Measurements from ENCODE around the gene ZBTB32. TPM values are rescaled to one million over a fixed set of nuclear protein-coding genes. Genes with fewer than 3 reads are reported as not detected.
"Not testable (repeated sequence)": the region's sequence is repeated elsewhere in the genome, so short reads cannot be mapped to it uniquely, and the experiment has no call there.

The ZBTB32 gene
- total RNA-seq, 6 experiments from 2014 or later, result not detected

DNA sequence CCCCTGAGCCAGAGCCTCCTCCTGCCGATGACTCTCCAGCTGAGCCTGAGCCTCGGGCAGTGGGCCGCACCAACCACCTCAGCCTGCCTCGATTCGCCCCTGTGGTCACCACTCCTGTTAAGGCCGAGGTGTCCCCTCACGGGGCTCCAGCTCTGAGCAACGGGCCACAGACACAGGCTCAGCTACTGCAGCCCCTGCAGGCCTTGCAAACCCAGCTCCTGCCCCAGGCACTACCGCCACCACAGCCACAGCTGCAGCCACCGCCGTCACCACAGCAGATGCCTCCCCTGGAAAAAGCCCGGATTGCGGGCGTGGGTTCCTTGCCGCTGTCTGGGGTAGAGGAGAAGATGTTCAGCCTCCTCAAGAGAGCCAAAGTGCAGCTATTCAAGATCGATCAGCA lies 17.0 kb downstream of the ZBTB32 start:
- DNase-seq, result no peak
- peaks cover 14% of the 10 kb centered on the region for H3K4me1 Mint-ChIP-seq (ENCODE audit: low read depth)
- H3K4me3 Mint-ChIP-seq, result no peak overlapping the region
- H3K27ac Mint-ChIP-seq, result no peak overlapping the region
- TF ChIP-seq, protein P1, sequence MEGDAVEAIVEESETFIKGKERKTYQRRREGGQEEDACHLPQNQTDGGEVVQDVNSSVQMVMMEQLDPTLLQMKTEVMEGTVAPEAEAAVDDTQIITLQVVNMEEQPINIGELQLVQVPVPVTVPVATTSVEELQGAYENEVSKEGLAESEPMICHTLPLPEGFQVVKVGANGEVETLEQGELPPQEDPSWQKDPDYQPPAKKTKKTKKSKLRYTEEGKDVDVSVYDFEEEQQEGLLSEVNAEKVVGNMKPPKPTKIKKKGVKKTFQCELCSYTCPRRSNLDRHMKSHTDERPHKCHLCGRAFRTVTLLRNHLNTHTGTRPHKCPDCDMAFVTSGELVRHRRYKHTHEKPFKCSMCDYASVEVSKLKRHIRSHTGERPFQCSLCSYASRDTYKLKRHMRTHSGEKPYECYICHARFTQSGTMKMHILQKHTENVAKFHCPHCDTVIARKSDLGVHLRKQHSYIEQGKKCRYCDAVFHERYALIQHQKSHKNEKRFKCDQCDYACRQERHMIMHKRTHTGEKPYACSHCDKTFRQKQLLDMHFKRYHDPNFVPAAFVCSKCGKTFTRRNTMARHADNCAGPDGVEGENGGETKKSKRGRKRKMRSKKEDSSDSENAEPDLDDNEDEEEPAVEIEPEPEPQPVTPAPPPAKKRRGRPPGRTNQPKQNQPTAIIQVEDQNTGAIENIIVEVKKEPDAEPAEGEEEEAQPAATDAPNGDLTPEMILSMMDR (IDR thresholded peaks at IDR 0.05), result no peak
- peaks cover 3% of the 10 kb centered on the region for H3K27me3 Mint-ChIP-seq (ENCODE audit: insufficient read depth)
- no peaks in the 10 kb centered on the region for H3K9me3 Mint-ChIP-seq
- H3K36me3 Mint-ChIP-seq (ENCODE audit: low read depth), result peaks cover 8% of the 10 kb centered on the region; the same call in 1 of the 2 replicates

DNA sequence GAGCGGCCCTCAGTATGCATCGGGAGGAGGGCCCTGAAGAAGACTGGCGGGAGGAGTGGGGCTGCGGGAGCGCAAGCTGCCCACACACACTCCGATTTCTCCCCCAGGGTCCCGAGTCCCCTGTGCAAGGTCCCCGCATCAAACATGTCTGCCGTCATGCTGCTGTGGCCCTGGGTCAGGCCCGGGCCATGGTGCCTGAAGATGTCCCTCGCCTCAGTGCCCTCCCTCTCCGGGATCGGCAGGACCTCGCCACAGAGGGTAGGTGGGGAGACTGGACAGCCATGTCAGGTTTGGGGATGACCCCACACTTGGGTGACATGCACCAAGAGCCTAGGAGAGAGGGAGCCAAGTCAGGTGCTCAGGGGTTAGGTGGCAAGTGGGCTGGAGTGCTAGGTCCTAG lies 18.1 kb downstream of the ZBTB32 start:
- Mint-ChIP-seq H3K9me3 (no peaks in the 10 kb centered on the region), H3K4me1 (ENCODE audit: low read depth) (peaks cover 9% of the 10 kb centered on the region), H3K27me3 (ENCODE audit: insufficient read depth) (peaks cover 2% of the 10 kb centered on the region; the same call in 1 of the 2 replicates), H3K27ac (no peak overlapping the region), H3K36me3 (ENCODE audit: low read depth) (peaks cover 8% of the 10 kb centered on the region; the same call in 1 of the 2 replicates), H3K4me3 (no peak overlapping the region)
- TF ChIP-seq, protein P1 (IDR thresholded peaks at IDR 0.05), result no peak
- no peak for DNase-seq

DNA sequence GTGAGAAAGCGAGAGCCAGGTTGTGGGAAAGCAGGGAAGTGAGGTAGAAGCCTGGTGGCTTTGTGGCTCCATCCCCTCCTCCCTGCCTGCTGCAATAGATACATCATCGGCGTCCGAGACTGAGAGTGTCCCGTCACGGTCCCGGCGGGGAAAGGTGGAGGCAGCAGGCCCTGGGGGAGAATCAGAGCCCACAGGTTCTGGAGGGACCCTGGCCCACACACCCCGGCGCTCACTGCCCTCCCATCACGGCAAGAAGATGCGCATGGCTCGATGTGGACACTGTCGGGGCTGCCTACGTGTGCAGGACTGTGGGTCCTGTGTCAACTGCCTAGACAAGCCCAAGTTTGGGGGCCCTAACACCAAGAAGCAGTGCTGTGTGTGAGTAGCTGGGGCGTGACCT lies 18.5 kb downstream of the ZBTB32 start:
- Mint-ChIP-seq H3K36me3 (ENCODE audit: low read depth) (peaks cover 8% of the 10 kb centered on the region; the same call in 1 of the 2 replicates), H3K4me1 (ENCODE audit: low read depth) (peaks cover 9% of the 10 kb centered on the region), H3K9me3 (no peaks in the 10 kb centered on the region), H3K27me3 (ENCODE audit: insufficient read depth) (peaks cover 2% of the 10 kb centered on the region; the same call in 1 of the 2 replicates), H3K27ac (peak overlapping the region; percentile 49; the same call in 1 of the 2 replicates), H3K4me3 (no peak overlapping the region)
- TF ChIP-seq, protein P1 (IDR thresholded peaks at IDR 0.05), result no peak
- no peak for DNase-seq

DNA sequence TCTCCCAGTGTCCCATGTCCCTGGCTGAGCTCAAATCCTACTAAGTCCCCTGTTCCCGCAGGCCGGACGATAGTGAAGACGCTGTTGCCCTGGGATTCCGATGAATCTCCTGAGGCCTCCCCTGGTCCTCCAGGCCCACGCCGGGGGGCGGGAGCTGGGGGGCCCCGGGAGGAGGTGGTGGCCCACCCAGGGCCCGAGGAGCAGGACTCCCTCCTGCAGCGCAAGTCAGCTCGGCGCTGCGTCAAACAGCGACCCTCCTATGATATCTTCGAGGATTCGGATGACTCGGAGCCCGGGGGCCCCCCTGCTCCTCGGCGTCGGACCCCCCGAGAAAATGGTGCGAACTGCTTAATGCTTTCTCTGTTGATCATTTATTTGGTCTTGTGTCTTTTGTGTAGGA lies 19.3 kb downstream of the ZBTB32 start:
- Mint-ChIP-seq H3K4me1 (ENCODE audit: low read depth) (peaks cover 9% of the 10 kb centered on the region), H3K9me3 (no peaks in the 10 kb centered on the region), H3K36me3 (ENCODE audit: low read depth) (peaks cover 8% of the 10 kb centered on the region; the same call in 1 of the 2 replicates), H3K27ac (no peak overlapping the region), H3K4me3 (no peak overlapping the region), H3K27me3 (ENCODE audit: insufficient read depth) (peaks cover 2% of the 10 kb centered on the region; the same call in 1 of the 2 replicates)
- DNase-seq, result no peak
- TF ChIP-seq, protein P1 (IDR thresholded peaks at IDR 0.05), result no peak

DNA sequence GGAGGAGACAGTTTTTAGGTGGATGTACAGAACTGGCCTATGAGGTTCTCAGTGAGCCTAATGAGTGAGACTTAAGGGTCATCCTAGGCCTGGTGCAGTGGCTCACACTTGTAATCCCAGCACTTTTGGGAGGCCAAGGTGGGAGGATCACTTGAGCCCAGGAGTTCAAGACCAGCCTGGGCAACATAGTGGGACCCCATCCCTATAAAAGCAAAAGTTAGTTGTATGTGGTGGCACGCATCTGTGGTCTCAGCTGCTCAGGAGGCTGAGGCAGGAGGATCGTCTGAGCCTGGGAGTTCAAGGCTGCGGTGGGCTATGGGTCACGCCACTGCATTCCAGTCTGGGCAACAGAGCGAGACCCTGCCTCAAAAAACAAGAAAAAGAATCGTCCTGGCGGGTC lies 19.8 kb downstream of the ZBTB32 start:
- not testable (repeated sequence) for H3K4me3 Mint-ChIP-seq; H3K9me3 Mint-ChIP-seq; H3K27ac Mint-ChIP-seq; DNase-seq; H3K36me3 Mint-ChIP-seq (ENCODE audit: low read depth); H3K27me3 Mint-ChIP-seq (ENCODE audit: insufficient read depth); H3K4me1 Mint-ChIP-seq (ENCODE audit: low read depth)

DNA sequence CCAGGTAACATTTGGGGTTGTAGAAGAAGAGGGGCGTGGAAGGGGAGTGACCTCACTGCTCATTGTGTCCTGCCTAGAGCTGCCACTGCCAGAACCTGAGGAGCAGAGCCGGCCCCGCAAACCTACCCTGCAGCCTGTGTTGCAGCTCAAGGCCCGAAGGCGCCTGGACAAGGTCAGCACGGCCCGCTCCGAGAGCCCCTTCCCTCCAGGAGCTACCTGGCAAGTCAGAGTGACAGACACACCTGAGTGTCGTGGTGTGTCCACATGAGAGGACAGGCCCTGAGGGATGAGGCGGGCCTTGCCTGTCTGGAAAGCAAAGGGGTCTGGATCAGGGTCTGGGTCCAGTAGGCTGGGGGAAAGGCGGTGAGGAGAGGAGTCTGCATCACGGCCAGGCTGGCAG lies 20.2 kb downstream of the ZBTB32 start:
- peaks cover 2% of the 10 kb centered on the region; the same call in 1 of the 2 replicates for H3K27me3 Mint-ChIP-seq (ENCODE audit: insufficient read depth)
- TF ChIP-seq, protein P1 (IDR thresholded peaks at IDR 0.05), result no peak
- H3K4me3 Mint-ChIP-seq, result no peak overlapping the region
- no peak overlapping the region for H3K27ac Mint-ChIP-seq
- no peak for DNase-seq
- H3K4me1 Mint-ChIP-seq (ENCODE audit: low read depth), result peaks cover 1% of the 10 kb centered on the region
- H3K36me3 Mint-ChIP-seq (ENCODE audit: low read depth), result peaks cover 8% of the 10 kb centered on the region; the same call in 1 of the 2 replicates
- H3K9me3 Mint-ChIP-seq, result no peaks in the 10 kb centered on the region
